Prostate gland (tissue), 2 donors: Measurements from ENCODE around the gene ZNF674. TPM values are rescaled to one million over a fixed set of nuclear protein-coding genes. Genes with fewer than 3 reads are reported as not detected.
"Not testable (repeated sequence)": the region's sequence is repeated elsewhere in the genome, so short reads cannot be mapped to it uniquely, and the experiment has no call there.

Experiments
- DNase-seq: peaks from one replicate; pipeline ENCODE4 v3.0.0-alpha.2; 2019; ENCODE audit warnings: low spot score
- H3K27ac ChIP-seq, 2 donors: fragments of 200-600 bp; sonication (generic); 2 replicates each; pipeline ENCODE4 v1.5.1; 2017 to 2019
- H3K27me3 ChIP-seq: fragments of 200-600 bp; sonication (generic); replicated peaks from 2 replicates; pipeline ENCODE4 v1.5.1; 2019; ENCODE audit not compliant: insufficient read depth
- H3K36me3 ChIP-seq, 2 donors: fragments of 200-600 bp; sonication (generic); 1 replicate in 1 of 2; 2 replicates in 1 of 2; pipeline versions ENCODE4 v1.5.1 to v1.8.1; 2017 to 2019
- H3K4me1 ChIP-seq: fragments of 200-600 bp; sonication (generic); replicated peaks from 2 replicates; pipeline ENCODE4 v1.5.1; 2019
- H3K4me3 ChIP-seq, 2 donors: fragments of 200-600 bp; sonication (generic); 2 replicates each; pipeline ENCODE4 v1.5.1; 2017 to 2019
- H3K9me3 ChIP-seq: fragments of 200-600 bp; sonication (generic); 2 replicates; pipeline ENCODE4 v1.5.1; 2017
- POLR2A ChIP-seq: fragments of 450-650 bp; IDR thresholded peaks from one replicate; pipeline ENCODE4 v1.6.1; 2016; ENCODE audit warnings: antibody characterized with exemption, mild to moderate bottlenecking
- POLR2AphosphoS5 ChIP-seq: sonication (generic); formaldehyde crosslinking; IDR thresholded peaks from one replicate; pipeline ENCODE4 v1.6.1; 2017; ENCODE audit warnings: antibody characterized with exemption
- WGBS: methylation state at CpG from one replicate; pipeline ENCODE4 v1.1.5; 2018; 5-methylcytosine and 5-hydroxymethylcytosine counted together
- intact Hi-C: fragments of 100-400 bp; cut with DNase I; formaldehyde crosslinking; loops from one replicate; pipeline ENCODE4 v1.14.2; 2022
- total RNA-seq, 2 donors: library from RNA; depleted of rRNA; stranded (reverse); fragments of >200 nt; gene quantifications; one replicate each; pipeline ENCODE4 v1.1.0, GENCODE V29; 2016
- TF ChIP-seq, protein P1 (sequence below), 4 experiments: fragments of 200-600 bp in 2 of 4; fragments of 450-650 bp in 2 of 4; sonication (generic) in 2 of 4; IDR thresholded peaks; 1 replicate in 3 of 4; 2 replicates in 1 of 4; pipeline ENCODE4 v1.5.1; 2016 to 2019; ENCODE audit warnings: antibody characterized with exemption in 4 of 4, mild to moderate bottlenecking in 2 of 4, moderate library complexity in 2 of 4

The ZNF674 gene
- total RNA-seq, 2 donors from 2014 or later, result 4.9 to 8.1 TPM

DNA sequence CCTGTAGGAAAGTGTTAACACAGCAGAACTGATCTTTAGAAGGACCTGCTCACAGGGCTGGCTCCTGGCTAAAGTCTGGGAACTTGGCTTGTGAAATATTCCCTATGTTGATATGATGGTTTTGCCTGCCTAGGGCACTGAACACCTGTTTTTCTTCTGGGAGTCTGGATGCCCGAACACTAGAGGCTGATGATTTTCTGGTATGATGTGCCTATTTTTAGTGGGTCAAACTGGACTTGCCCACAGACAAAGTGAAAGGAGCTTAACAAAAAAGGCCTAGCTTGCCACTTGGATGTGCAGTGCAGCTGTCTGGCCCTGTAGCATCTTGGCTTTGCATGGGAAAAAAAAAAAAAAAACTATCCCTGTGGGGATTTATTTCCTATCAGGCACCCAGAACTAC is 39.1 kb downstream of the ZNF674 start:
- no peak overlapping the region for H3K4me3 ChIP-seq
- TF ChIP-seq POLR2AphosphoS5, result no peak
- TF ChIP-seq, protein P1, sequence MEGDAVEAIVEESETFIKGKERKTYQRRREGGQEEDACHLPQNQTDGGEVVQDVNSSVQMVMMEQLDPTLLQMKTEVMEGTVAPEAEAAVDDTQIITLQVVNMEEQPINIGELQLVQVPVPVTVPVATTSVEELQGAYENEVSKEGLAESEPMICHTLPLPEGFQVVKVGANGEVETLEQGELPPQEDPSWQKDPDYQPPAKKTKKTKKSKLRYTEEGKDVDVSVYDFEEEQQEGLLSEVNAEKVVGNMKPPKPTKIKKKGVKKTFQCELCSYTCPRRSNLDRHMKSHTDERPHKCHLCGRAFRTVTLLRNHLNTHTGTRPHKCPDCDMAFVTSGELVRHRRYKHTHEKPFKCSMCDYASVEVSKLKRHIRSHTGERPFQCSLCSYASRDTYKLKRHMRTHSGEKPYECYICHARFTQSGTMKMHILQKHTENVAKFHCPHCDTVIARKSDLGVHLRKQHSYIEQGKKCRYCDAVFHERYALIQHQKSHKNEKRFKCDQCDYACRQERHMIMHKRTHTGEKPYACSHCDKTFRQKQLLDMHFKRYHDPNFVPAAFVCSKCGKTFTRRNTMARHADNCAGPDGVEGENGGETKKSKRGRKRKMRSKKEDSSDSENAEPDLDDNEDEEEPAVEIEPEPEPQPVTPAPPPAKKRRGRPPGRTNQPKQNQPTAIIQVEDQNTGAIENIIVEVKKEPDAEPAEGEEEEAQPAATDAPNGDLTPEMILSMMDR (IDR thresholded peaks at IDR 0.05), result no peak
- WGBS, result 85% methylated on average over 1 of the region's 1 CpG

DNA sequence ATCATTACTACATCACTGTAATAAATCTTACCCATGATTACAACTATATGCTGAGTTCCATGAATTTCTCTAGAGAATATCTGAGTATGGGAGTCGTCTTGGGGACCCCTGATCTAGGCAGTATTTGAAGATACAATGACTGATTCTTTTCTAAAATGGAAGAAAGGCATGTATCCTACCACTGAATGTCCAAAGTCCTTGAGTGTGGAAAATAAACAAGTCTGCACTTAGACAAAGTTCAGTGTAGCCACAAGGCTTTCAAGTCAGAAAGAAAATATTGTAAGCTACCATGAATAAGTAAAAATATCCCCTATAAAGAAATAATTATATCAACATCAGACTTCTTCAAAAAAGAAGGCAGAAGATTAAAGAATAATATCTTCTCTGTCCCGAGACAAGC is 42.4 kb downstream of the ZNF674 start:
- H3K4me3 ChIP-seq, result no peak overlapping the region
- no peaks in the 10 kb centered on the region for H3K27me3 ChIP-seq
- no peaks in the 10 kb centered on the region for H3K9me3 ChIP-seq
- no peak overlapping the region for H3K27ac ChIP-seq
- no peak for DNase-seq
- no peak for TF ChIP-seq POLR2AphosphoS5
- TF ChIP-seq, protein P1 (IDR thresholded peaks at IDR 0.05), result no peak
- TF ChIP-seq POLR2A, result no peak
- intact Hi-C loops, result no loop called here
- WGBS, result 93% methylated on average over 2 of the region's 2 CpGs
- no peaks in the 10 kb centered on the region for H3K36me3 ChIP-seq
- H3K4me1 ChIP-seq, result no peaks in the 10 kb centered on the region

More for the DNA sequence above, 39.1 kb downstream of the ZNF674 start:
- Histone ChIP-seq H3K27me3 (no peaks in the 10 kb centered on the region), H3K36me3 (no peaks in the 10 kb centered on the region), H3K27ac (no peak overlapping the region), H3K9me3 (no peaks in the 10 kb centered on the region), H3K4me1 (no peaks in the 10 kb centered on the region)
- intact Hi-C loops, result no loop called here
- DNase-seq, result no peak

DNA sequence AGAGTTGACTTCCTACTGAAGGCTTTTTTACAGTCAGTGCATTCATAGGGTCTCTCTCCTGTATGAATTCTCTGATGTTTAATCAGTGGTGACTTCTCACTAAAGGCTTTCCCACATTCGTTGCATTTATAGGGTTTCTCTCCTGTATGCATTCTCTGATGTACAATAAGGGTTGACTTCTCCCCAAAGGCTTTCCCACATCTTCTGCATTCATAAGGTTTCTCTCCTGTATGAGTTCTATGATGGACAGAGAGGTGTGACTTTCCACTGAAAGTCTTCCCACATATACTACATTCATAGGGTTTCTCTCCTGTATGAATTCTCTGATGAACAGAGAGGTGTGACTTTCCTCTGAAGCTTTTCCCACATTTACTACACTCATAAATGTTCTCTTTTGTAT is 45.2 kb downstream of the ZNF674 start:
- no peak for DNase-seq
- no peak overlapping the region for H3K27ac ChIP-seq
- no peaks in the 10 kb centered on the region for H3K9me3 ChIP-seq
- 90% methylated on average over 1 of the region's 1 CpG for WGBS
- intact Hi-C loops, result no loop called here
- H3K4me3 ChIP-seq, result no peak overlapping the region
- H3K27me3 ChIP-seq, result no peaks in the 10 kb centered on the region
- TF ChIP-seq, protein P1 (IDR thresholded peaks at IDR 0.05), result no peak
- no peak for TF ChIP-seq POLR2AphosphoS5
- TF ChIP-seq POLR2A, result no peak
- no peaks in the 10 kb centered on the region for H3K36me3 ChIP-seq
- no peaks in the 10 kb centered on the region for H3K4me1 ChIP-seq

DNA sequence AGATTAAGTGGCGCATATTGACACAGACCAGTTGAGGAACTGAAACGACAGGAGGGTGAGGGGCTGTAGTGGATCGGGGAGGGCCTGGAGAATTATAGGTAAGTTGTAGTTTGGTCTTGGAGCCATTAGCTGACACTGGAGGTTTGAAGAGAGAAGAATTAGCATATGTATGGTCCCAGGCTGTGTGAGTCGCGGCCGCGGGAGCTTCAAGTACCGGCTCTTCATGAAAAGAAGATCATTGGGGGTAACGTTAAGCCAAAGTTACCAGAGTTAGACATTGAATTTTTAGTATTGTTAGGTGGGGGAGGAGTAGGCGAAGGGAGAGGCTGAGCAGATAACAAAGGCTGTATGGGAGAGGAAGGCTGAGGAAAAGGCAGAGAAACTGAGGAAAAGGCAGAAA is 56.5 kb downstream of the ZNF674 start:
- WGBS, result 86% methylated on average over 10 of the region's 10 CpGs
- DNase-seq, result no peak
- intact Hi-C loops, result no loop called here
- Histone ChIP-seq H3K36me3 (no peaks in the 10 kb centered on the region), H3K9me3 (no peaks in the 10 kb centered on the region), H3K27me3 (no peaks in the 10 kb centered on the region), H3K27ac (no peak overlapping the region), H3K4me3 (no peak overlapping the region), H3K4me1 (no peaks in the 10 kb centered on the region)
- no peak for TF ChIP-seq POLR2AphosphoS5
- TF ChIP-seq POLR2A, result no peak
- TF ChIP-seq, protein P1 (IDR thresholded peaks at IDR 0.05), result no peak

DNA sequence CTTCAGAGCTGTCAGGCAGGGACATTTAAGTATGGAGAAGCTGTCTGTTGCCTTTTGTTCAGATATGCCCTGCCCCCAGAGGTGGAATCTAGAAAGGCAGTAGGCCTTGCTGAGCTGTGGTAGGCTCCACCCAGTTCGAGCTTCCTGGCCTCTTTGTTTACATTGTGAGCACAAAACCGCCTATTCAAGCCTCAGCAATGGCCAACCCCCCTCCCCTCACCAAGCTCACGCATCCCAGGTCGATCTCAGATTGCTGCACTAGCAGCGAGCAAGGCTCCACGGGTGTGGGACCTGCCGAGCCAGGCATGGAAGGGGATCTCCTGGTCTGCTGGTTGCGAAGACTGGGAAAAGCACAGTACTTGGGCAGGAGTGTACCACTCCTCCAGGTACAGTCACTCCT is 59.3 kb downstream of the ZNF674 start:
- no peaks in the 10 kb centered on the region for H3K9me3 ChIP-seq
- intact Hi-C loops, result no loop called here
- DNase-seq, result no peak
- no peak for TF ChIP-seq POLR2A
- TF ChIP-seq, protein P1 (IDR thresholded peaks at IDR 0.05), result no peak
- no peak for TF ChIP-seq POLR2AphosphoS5
- H3K36me3 ChIP-seq, result no peaks in the 10 kb centered on the region
- no peak overlapping the region for H3K27ac ChIP-seq
- no peaks in the 10 kb centered on the region for H3K4me1 ChIP-seq
- no peak overlapping the region for H3K4me3 ChIP-seq
- WGBS, result 74% methylated on average over 5 of the region's 8 CpGs
- no peaks in the 10 kb centered on the region for H3K27me3 ChIP-seq

DNA sequence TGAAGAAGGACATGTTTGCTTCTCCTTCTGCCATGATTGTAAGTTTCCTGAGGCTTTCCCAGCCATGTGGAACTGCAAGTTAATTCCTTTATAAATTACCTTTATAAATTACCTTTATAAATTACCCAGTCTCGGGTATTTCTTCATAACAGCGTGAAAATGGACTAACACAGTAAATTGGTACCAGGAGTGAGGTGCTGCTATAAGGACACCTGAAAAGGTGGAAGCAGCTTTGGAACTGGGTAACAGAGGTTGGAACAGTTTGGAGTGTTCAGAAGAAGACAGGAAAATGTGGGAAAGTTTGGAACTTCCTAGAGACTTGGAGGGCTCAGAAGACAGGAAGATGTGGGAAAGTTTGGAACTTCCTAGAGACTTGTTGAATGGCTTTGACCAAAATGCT is 66.6 kb downstream of the ZNF674 start:
- H3K36me3 ChIP-seq, H3K27ac ChIP-seq, DNase-seq, intact Hi-C loops, H3K4me1 ChIP-seq, H3K4me3 ChIP-seq, H3K9me3 ChIP-seq, H3K27me3 ChIP-seq: not testable (repeated sequence)
- 96% methylated on average over 2 of the region's 2 CpGs for WGBS
